SK-N-MC (cell line): ENCODE data around the gene ANAPC7.

Source experiments
- EZH2 ChIP-seq: fragments of 200-600 bp; sonication (generic); IDR thresholded peaks from one replicate; pipeline ENCODE4 v1.6.1; 2017; ENCODE audit warnings: antibody characterized with exemption
- POLR2AphosphoS5 ChIP-seq: IDR thresholded peaks from 2 replicates; pipeline ENCODE4 v1.6.1; 2012; ENCODE audit warnings: mild to moderate bottlenecking, low read depth, low read length, borderline replicate concordance

- no peak for TF ChIP-seq EZH2
- TF ChIP-seq POLR2AphosphoS5: no peak
These were observed 60.4 kb downstream of the ANAPC7 start for GRCh38 chr12:110343114-110343513.
